Measurements from ENCODE around the gene GGTLC3. TPM values are rescaled to one million over a fixed set of nuclear protein-coding genes. Genes with fewer than 3 reads are reported as not detected.

The GGTLC3 gene
- total RNA-seq: not detected in 2 replicates

GRCh38 chr22:18518061-18518460 is at the start of gene GGTLC3:
Gene GGTLC3, minus strand, starts transcription at chr22:18518161. Its CDS starts 264 bp downstream, at chr22:18517897.

GRCh38 chr22:18527752-18528596 is 10.0 kb upstream of the GGTLC3 start, which contains the start of gene TMEM191B:
Gene TMEM191B, plus strand, starts transcription at chr22:18527802. Its CDS starts 179 bp downstream, at chr22:18527981.

Other genes with a start within 250 kb of the GGTLC3 start
- 0.65 and 0.85 TPM in 2 replicates for gene TMEM191B, start 9.6 kb upstream of the GGTLC3 start, total RNA-seq
- 0.43 and 0.65 TPM in 2 replicates for gene RIMBP3, start 93.8 kb upstream of the GGTLC3 start, total RNA-seq